ENCODE results near the gene MFAP2.
"Not testable (repeated sequence)": the region's sequence is repeated elsewhere in the genome, so short reads cannot be mapped to it uniquely, and the experiment has no call there.

MFAP2 gene

GRCh38 chr1:16929146-16930041, 51.0 kb downstream of the MFAP2 start:
- not testable (repeated sequence) for DNase-seq (ENCODE audit: low read depth)

- no peak for DNase-seq (ENCODE audit: low read depth)
Observed at GRCh38 chr1:16927711-16928485, 52.5 kb downstream of the MFAP2 start.

- DNase-seq (ENCODE audit: low read depth), result no peak
Observed at GRCh38 chr1:16927256-16927655, 53.2 kb downstream of the MFAP2 start.

DNA sequence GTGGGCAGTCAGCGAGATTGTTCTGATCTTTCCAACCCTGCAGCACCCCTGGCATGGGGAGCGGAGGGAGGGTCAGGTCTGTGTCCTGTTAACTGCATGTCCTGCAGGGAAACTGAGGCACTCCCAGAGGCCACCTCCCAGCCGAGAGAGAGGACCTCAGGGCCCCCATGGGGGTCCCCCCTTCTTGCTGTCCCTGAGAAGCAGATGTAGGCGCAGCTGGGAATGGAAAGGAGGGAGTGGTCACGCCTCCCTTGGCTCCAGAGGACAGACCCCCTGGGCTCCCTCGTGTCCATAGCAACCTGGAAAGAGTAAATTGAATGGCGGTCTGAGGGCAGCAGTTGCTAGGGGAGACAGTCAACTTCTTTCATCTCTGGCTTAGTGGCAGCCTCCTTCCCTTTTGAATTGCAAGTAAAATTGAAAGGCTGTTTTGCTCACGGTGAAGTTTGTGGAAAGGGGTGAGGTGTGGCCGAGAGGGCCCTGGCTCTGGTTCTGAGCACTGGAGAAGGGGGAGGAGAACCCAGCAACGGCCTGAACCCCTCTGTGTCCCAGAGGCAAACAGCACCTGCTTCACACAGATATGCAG, 53.8 kb downstream of the MFAP2 start:
- DNase-seq (ENCODE audit: low read depth), result no peak

DNA sequence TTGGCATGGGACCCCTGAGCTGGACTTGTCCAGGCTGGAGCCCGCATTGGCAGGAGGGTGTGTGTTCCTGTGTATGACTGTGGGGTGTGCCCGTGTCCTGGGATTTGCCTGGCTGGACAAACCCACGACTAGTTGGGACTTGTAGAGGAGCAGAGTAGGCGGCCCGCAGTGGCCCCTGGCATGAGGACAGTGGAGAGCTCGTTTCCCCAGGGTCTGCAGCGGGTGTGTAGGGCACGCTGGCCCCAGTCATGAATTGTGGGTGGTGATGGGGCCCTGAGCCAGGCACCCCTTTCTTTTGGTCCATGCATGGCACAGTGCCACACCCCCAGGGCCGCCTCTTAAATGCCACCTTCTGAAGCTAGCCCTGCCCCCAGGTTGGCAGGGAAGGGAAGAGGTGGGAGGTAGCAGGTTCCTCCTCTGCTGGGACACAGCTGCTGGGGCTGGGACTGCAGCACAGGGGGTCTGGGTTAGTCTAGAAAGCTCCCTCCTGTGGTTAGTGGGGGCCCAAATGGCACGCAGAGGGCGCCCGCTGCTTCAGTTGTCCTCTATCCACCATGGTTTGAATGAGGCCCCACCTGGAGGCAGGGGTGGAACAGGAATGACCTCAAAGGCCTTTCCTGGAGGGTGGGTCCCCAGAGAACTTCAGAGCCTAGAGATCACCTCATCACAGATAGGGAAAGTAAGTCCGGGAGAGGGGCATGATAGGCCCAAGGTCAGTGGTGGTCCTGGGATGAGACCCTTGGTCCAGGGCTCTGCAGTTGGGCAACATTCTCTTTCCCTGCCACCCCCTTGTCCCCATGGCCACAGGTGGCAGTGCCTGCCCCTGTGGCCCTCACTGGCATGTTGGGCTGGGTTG, 54.6 kb downstream of the MFAP2 start:
- DNase-seq (ENCODE audit: low read depth), result no peak

DNA sequence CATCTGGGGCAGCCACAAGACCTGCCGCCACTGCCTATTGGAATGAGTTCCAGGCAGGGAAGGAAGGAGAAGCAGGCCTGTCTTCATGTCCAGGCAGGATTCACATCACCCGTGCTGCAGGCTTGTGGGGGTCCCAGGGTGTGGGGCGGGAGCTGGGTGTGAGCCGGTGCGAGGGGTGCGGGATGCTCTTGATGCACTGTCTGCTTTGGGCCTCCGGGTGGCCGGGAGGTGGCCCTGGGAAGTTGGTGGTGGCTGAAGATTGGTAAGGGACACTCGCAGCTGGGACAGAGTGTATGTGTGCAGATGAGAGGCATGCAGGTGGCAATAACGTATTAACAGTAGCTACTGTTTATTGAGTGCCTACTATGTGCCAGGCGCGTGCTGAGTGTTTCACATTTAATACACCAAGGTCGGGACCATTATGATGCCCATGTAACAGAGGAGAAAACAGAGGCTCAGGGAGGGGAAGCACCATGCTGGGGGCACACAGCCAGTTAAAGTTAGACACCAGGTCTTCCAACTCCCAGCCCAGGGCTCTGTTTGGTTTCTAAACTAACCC, 55.4 kb downstream of the MFAP2 start:
- no peak for DNase-seq (ENCODE audit: low read depth)

Data from non-pigmented ciliary epithelial cell (primary cell).